Stimulated activated CD4-positive, alpha-beta T cell treated with anti-CD3 and anti-CD28 coated beads, Interleukin-15, amount 100 ng/mL, for 24 hours (primary cell): Measurements from ENCODE around the gene ROCK2.
"Not testable (repeated sequence)": the region's sequence is repeated elsewhere in the genome, so short reads cannot be mapped to it uniquely, and the experiment has no call there.

Source experiments
- DNase-seq: peaks from one replicate; pipeline ENCODE4 v3.0.0-alpha.2; 2020

ROCK2 gene

GRCh38 chr2:11305958-11306357 lies 38.5 kb downstream of the ROCK2 start:
- DNase-seq, result no peak

- DNase-seq, result no peak
Measured at GRCh38 chr2:11305338-11305737, 39.1 kb downstream of the ROCK2 start.

GRCh38 chr2:11304476-11304875 lies 40.0 kb downstream of the ROCK2 start:
- DNase-seq, result no peak

DNA sequence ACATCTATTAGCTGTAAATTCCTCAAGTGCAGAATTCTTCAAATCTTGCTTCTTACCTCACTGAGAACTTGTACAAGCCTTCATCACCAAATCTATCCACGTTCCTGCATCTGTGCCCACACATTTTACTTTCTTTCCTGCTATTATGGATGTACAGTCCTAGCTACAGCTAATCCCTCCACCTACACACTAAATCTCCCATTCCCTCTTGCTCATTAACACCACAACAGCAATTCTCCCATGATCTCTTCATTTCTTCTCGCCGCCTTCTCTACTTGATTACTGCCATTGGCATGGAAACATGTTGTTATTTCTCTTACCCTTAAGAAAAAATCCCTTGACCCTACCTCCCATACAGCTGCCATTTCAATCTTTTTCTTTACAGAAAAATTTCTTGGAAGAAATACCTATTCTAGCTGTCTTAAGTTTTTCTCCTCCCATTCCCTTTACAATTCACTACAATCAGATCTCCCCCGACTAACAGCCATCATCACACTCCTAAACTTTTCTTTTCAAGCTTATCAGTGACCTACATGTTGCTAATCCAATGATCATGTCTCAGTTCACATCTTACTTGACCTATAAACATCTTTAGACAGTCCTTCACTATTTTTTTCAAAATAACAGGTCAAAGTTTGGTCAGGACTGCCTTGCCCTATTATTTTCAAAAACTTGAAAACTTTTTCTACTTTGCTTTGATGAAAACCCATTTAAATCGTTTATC lies 41.0 kb downstream of the ROCK2 start:
- DNase-seq, result no peak

DNA sequence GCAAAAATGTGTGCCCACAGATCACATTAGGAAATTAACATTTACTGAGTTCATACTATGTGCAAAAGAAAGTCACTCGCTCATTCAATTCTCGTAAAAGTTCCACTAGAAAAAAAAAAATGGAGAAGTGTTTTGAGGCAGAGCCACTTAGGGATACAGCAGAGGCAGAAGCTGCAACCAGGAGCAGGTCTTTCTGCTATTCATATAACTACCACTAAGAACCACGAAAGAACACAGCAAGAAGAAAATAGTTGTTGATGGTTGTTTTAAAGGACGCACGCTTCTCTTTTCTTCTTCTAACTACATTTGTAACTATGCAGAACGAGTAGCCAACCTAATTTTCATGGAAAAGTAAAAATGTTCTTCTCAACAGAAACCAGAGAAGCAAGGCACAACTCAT lies 45.0 kb downstream of the ROCK2 start:
- no peak for DNase-seq

DNA sequence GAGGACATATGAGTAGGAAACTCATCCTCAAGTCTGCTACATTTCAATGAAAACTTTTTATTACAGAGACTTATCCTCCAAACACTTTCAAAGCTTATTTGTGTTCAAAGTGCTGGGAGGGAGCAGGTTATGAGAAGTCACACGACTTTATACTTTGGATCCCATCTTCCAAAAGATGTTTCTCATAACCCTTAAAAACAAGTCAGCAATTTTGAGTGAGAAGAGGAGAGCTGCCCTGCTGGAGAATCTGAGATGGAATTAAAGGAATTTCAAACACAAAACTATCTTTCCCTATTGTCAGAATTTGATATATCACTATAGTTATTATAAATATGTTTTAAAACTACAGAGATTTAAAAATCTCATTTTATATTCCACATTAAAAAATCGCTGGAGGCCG lies 45.8 kb downstream of the ROCK2 start:
- DNase-seq, result no peak

GRCh38 chr2:11296401-11296800 lies 48.0 kb downstream of the ROCK2 start:
- no peak for DNase-seq

- no peak for DNase-seq
Measured at GRCh38 chr2:11292464-11293255, 51.8 kb downstream of the ROCK2 start.

- no peak for DNase-seq
Measured at GRCh38 chr2:11290713-11291112, 53.7 kb downstream of the ROCK2 start.

DNA sequence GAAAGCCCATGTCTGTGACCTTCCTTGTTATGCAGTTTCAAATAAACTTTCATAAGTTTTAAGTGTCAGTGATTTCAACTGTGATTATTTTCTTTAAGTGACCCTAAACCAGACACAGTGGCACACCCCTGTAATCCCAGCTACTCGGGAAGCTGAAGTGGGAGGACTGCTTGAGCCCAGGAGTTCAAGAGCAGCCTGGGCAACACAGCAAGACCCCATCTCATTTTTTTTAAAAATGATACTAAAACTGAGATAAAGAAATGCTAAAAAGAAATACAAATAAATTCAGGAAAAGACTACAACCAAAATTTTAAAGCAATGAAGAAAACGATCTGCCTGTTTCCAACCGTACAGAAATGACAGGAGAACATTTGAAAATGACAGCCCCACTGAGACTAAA lies 54.2 kb downstream of the ROCK2 start:
- no peak for DNase-seq

- DNase-seq, result no peak
Measured at GRCh38 chr2:11288431-11288830, 56.0 kb downstream of the ROCK2 start.

DNA sequence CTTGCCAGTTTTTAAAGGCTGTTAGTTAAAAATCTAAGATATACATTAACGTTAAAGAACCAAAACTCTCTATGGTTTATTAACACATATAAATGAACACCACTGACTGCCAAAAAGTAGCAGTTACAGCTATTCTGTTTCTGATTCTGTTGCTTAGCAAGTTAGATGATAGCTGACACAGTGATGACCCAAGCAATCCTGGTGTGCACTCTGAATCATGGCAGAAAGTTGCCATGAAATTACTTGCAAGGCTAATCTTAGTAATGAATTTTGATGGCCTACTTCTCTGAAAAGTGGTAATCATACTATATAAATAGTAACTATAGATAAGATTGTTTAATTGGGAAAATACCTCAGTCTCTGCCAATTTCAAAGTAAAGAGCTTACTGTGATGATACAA lies 57.7 kb downstream of the ROCK2 start:
- no peak for DNase-seq

DNA sequence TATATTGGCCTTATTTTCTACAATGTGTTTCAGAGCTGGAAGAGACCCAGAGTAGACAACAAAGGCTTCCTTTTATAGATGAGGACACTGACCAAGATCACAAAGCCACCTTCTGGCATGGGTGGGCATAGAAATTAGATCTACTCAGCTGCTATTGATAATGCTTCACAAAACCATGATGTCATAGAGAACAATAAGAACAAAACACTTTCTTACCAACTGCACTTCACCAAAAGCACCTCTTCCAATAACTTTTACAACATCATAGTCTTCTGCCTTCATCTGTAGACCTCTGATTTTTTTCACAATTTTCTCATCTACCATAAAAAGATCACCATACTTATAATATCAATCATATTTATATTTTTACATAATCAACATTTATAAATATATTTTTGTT lies 58.1 kb downstream of the ROCK2 start:
- no peak for DNase-seq

DNA sequence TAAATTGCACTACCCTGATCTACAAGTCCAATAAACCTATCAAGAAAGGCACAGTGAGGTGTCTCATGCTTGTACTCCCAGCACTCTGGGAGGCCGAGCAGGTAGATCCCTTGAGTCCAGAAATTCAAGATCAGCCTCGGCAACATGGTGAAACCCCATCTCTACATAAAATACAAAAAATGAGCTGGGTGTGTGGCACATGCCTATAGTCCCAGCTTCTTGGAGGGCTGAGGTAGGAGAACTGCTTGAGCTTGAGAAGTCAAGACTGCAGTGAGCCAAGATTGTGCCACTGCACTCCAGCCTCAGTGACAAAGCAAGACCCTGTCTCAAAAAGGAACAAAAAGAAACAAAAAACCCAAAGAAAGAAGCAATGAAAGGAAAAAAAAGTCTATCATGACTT lies 58.9 kb downstream of the ROCK2 start:
- DNase-seq, result no peak

- no peak for DNase-seq
Measured at GRCh38 chr2:11281186-11281585, 63.2 kb downstream of the ROCK2 start.

GRCh38 chr2:11280713-11281112 lies 63.7 kb downstream of the ROCK2 start:
- no peak for DNase-seq

GRCh38 chr2:11279398-11279797 lies 65.0 kb downstream of the ROCK2 start:
- DNase-seq, result no peak

- no peak for DNase-seq
Measured at GRCh38 chr2:11278219-11278618, 66.2 kb downstream of the ROCK2 start.

DNA sequence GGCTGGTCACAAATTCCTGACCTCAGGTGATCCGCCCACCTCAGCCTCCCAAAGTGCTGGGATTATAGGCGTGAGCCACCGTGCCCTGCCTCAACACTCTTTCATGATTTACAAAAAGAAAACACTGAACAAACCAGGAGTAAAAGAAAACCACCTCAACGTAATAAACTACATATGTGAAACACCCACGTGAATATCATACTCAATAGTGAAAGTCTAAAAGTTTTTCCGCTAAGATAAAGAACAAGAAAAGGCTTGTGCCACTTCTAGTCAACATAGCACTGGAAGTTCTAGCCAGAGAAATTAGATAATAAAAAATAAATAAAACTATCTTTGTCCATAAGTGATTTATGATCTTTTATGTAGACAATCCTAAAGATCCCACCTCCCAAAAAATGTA lies 68.5 kb downstream of the ROCK2 start:
- no peak for DNase-seq

DNA sequence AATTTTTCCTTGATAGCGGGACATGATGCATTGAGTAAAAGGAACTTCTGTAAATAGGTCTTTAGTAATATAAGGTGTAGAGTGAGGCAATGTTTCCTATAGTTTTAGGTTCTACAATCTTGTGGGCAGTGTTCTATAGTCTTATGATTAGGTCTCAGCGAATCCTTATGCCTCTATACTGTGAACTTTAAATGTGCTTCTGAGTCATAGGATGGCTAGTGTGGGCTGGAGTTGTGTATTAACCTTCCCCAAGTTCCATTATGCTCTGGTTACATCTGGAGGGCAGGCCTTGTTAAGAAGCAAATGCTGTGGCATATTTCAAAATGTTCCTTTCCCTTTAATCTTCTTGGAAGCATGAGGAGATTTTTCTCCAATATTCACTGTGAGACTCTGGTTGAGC lies 73.5 kb downstream of the ROCK2 start:
- no peak for DNase-seq

- DNase-seq, result no peak
Measured at GRCh38 chr2:11267931-11268330, 76.5 kb downstream of the ROCK2 start.

DNA sequence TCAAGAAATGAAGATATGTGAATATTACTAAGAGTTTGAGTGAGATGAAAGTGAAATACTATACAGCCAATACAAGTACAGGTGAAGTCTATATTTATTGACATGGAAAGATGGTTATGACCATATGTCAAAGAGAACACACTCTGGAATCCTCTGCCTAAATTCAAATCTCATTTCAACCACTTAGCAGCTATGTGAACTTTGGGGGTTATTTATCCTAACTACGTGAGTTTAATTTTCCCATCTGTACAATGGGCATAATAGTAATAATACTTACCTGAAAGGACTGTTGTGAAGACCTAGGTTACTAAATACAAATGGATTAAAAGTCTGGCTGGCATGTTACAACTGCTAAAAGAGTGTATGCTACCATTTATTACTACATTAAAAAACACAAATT lies 79.6 kb downstream of the ROCK2 start:
- DNase-seq, result no peak

DNA sequence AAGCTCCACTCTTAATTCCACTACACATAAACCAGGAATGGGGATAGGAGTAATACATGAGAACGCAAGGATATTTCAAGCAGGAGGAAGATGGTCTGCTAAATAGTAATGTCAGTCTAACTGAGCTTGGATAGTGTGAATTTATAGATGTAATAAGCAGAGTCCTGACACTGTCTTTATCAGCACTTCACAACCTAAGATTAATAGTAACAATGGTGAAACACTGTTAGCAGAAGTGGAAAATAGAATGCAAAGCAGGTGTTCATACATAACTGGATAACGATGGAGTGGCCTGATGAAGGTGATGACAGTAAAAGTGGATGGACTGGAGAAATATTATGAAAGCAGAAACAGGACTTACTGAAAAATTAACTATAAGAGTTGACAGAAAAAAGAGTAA lies 80.4 kb downstream of the ROCK2 start:
- DNase-seq, result no peak

DNA sequence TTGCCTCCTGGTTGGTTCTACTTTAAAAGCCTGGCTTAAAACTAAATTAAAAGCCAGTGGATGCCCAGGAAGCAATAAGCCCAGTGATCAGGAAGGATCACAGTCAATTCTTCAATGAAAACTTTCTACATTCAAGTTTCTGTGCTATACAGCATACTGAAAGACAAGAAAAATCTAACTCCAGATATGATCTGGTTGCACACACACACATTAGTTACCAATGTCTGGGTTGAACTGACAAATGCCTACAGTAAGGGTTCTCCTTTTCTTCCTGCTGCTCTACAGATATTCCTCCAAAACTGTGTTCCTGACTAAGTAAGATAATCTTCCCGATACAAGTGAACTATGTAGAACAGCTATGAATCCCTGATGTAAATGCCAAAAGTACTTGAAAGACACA lies 81.3 kb downstream of the ROCK2 start:
- no peak for DNase-seq

DNA sequence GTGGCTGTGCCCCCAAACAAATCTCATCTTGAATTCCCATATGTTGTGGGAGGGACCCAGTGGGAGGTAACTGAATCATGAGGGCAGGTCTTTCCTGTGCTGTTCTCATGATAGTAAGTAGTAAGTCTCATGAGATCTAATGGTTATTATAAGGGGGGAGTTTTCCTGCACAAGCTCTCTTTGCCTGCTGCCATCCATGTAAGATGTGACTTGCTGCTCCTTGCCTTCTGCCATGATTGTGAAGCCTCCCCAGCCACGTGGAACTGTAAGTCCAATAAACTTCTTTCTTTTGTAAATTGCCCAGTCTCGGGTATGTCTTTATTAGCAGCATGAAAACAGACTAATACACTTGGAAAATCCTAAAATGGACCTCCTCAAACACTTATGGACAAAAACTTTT lies 82.0 kb downstream of the ROCK2 start:
- DNase-seq, result not testable (repeated sequence)
